ENCODE data around the gene HLCS.

The HLCS gene

GRCh38 chr21:36813052-36813451 is 153.4 kb downstream of the HLCS start:
- Histone ChIP-seq H3K4me1 (ENCODE audit: low read length) (no peaks in the 10 kb centered on the region), H3K27me3 (replicated peaks; ENCODE audit: insufficient read depth, low read length) (no peaks in the 10 kb centered on the region), H3K4me2 (ENCODE audit: low read depth, low read length) (no peak overlapping the region), H4K20me1 (ENCODE audit: insufficient read depth, low read length) (no peaks in the 10 kb centered on the region), H3K9me3 (replicated peaks; ENCODE audit: insufficient read depth, low read length) (no peaks in the 10 kb centered on the region), H3K4me3 (ENCODE audit: low read length) (no peak overlapping the region), H3K79me2 (ENCODE audit: low read length) (no peaks in the 10 kb centered on the region), H3F3A (ENCODE audit: insufficient read depth, low read length) (no peaks in the 10 kb centered on the region), H2AFZ (ENCODE audit: low read length) (no peak overlapping the region), H3K9me2 (replicated peaks; ENCODE audit: insufficient read depth, low read length) (no peaks in the 10 kb centered on the region), H3K36me3 (replicated peaks; ENCODE audit: insufficient read depth, low read length) (no peaks in the 10 kb centered on the region), H3K9ac (ENCODE audit: low read length) (no peak overlapping the region), H3K27ac (ENCODE audit: low read length) (no peak overlapping the region)
- TF ChIP-seq EZH2 (optimal IDR thresholded peaks at IDR 0.05; ENCODE audit: low read depth, low read length) = no peak
- no peak for TF ChIP-seq CTCF (IDR thresholded peaks at IDR 0.05; ENCODE audit: low read length)
- no peak for TF ChIP-seq EZH2phosphoT487 (IDR thresholded peaks at IDR 0.05; ENCODE audit: low read length)
- DNase-seq = no peak

DNA sequence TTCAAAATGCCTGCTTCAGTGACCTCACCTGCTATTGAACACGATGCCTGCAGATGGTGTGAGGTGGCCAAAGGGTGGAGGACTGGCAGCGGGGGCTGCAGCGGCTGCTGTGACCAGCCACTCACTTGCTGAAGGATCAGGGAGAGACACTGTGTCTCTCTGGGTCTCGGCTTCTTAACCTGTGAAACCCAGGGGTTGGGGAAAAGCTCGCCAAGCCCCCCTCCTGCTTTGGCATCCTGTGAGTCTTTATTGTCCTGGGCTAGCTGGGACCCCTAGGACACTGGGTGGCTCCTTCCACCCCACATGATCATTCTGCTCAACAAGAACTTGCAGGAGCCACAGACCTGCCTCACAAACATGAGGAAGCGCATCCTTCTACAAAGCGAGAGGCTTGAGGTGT is 154.7 kb downstream of the HLCS start:
- H3K79me2 ChIP-seq (ENCODE audit: low read length) = no peaks in the 10 kb centered on the region
- no peak overlapping the region for H3K4me3 ChIP-seq (ENCODE audit: low read length)
- H3K4me1 ChIP-seq (ENCODE audit: low read length) = no peaks in the 10 kb centered on the region
- no peaks in the 10 kb centered on the region for H4K20me1 ChIP-seq (ENCODE audit: insufficient read depth, low read length)
- no peaks in the 10 kb centered on the region for H3K27me3 ChIP-seq (replicated peaks; ENCODE audit: insufficient read depth, low read length)
- no peaks in the 10 kb centered on the region for H3K9me3 ChIP-seq (replicated peaks; ENCODE audit: insufficient read depth, low read length)
- no peak overlapping the region for H3K4me2 ChIP-seq (ENCODE audit: low read depth, low read length)
- no peak overlapping the region for H2AFZ ChIP-seq (ENCODE audit: low read length)
- no peak for TF ChIP-seq EZH2 (optimal IDR thresholded peaks at IDR 0.05; ENCODE audit: low read depth, low read length)
- no peak for TF ChIP-seq EZH2phosphoT487 (IDR thresholded peaks at IDR 0.05; ENCODE audit: low read length)
- no peak for TF ChIP-seq CTCF (IDR thresholded peaks at IDR 0.05; ENCODE audit: low read length)
- H3K9ac ChIP-seq (ENCODE audit: low read length) = no peak overlapping the region
- no peaks in the 10 kb centered on the region for H3K36me3 ChIP-seq (replicated peaks; ENCODE audit: insufficient read depth, low read length)
- no peak for DNase-seq
- no peak overlapping the region for H3K27ac ChIP-seq (ENCODE audit: low read length)
- no peaks in the 10 kb centered on the region for H3K9me2 ChIP-seq (replicated peaks; ENCODE audit: insufficient read depth, low read length)
- H3F3A ChIP-seq (ENCODE audit: insufficient read depth, low read length) = no peaks in the 10 kb centered on the region

GRCh38 chr21:36810443-36810842 is 156.0 kb downstream of the HLCS start:
- H2AFZ ChIP-seq (ENCODE audit: low read length) = no peak overlapping the region
- no peaks in the 10 kb centered on the region for H3K9me2 ChIP-seq (replicated peaks; ENCODE audit: insufficient read depth, low read length)
- no peaks in the 10 kb centered on the region for H3K4me1 ChIP-seq (ENCODE audit: low read length)
- no peak overlapping the region for H3K9ac ChIP-seq (ENCODE audit: low read length)
- TF ChIP-seq EZH2 (optimal IDR thresholded peaks at IDR 0.05; ENCODE audit: low read depth, low read length) (no peak), CTCF (IDR thresholded peaks at IDR 0.05; ENCODE audit: low read length) (no peak), EZH2phosphoT487 (IDR thresholded peaks at IDR 0.05; ENCODE audit: low read length) (no peak)
- H3F3A ChIP-seq (ENCODE audit: insufficient read depth, low read length) = no peaks in the 10 kb centered on the region
- no peaks in the 10 kb centered on the region for H4K20me1 ChIP-seq (ENCODE audit: insufficient read depth, low read length)
- no peak overlapping the region for H3K27ac ChIP-seq (ENCODE audit: low read length)
- DNase-seq = no peak
- H3K36me3 ChIP-seq (replicated peaks; ENCODE audit: insufficient read depth, low read length) = no peaks in the 10 kb centered on the region
- no peaks in the 10 kb centered on the region for H3K27me3 ChIP-seq (replicated peaks; ENCODE audit: insufficient read depth, low read length)
- no peaks in the 10 kb centered on the region for H3K9me3 ChIP-seq (replicated peaks; ENCODE audit: insufficient read depth, low read length)
- H3K4me2 ChIP-seq (ENCODE audit: low read depth, low read length) = no peak overlapping the region
- H3K4me3 ChIP-seq (ENCODE audit: low read length) = no peak overlapping the region
- no peaks in the 10 kb centered on the region for H3K79me2 ChIP-seq (ENCODE audit: low read length)
